HG03442 (cell line): ENCODE measurements around the gene CT47A1.
A peak's percentile ranks its signal among the peaks of the same experiment; 100 is the strongest.
"Not testable (repeated sequence)": the region's sequence is repeated elsewhere in the genome, so short reads cannot be mapped to it uniquely, and the experiment has no call there.

ENCODE experiments used
- ATAC-seq: cut with Tn5 transposase; IDR thresholded peaks from one replicate; pipeline ENCODE4 v1.9.1; 2021; ENCODE audit warnings: mild to moderate bottlenecking, moderate library complexity; ENCODE audit not compliant: unreplicated experiment

The CT47A1 gene

DNA sequence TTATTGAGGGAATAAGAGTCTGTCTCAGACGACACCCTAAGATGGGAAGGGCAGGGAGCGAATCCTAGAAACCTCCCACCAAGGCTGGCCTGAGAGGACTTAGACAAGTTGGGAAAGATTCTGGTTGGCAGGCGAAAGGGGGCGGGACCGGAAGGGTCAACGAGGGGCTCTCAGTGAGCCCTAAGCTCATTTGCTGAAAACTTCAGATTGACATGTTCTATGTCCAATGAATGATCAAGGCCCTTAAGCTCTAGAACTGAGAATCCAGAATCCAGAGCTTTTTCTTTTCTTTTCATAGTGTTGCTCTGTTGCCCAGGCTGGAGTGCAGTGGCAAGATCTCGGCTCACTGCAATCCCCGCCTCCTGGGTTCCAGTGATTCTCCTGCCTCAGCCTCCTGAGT lies at the start of gene CT47A1:
TSS of gene CT47A1 (minus strand) at position 101 of the 400 bp plus-strand sequence. CDS start 231 bp downstream, outside the sequence.
- ATAC-seq: not testable (repeated sequence)

DNA sequence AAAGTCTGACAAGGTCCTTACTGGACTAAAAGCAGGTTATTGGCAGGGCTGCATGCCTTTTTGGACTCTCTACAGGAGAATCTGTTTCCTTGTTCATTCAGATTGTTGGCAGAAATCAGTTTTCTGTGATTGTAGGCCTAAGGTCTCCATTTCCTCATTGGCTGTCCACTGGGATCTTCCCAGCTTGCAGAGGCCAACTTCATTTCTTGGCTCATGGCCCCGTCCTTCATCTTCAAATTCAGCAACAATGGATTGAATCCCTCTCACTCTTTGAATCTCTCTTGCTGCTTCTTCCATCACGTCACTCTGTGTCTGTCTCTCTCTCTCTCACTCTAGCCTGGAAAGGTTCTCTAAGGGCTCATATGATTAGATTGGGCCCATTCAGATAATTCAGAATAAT lies 47.0 kb upstream of the CT47A1 start:
- no peak for ATAC-seq

GRCh38 chrX:121030083-121030482 lies 44.5 kb upstream of the CT47A1 start:
- no peak for ATAC-seq

- no peak for ATAC-seq
Measured at GRCh38 chrX:121028419-121028818, 42.9 kb upstream of the CT47A1 start.

- ATAC-seq: no peak
Measured at GRCh38 chrX:121014826-121015225, 29.3 kb upstream of the CT47A1 start.

GRCh38 chrX:121013897-121014455 lies 28.4 kb upstream of the CT47A1 start:
- ATAC-seq: no peak

- no peak for ATAC-seq
Measured at GRCh38 chrX:121011254-121011653, 25.7 kb upstream of the CT47A1 start.

- ATAC-seq: no peak
Measured at GRCh38 chrX:121010218-121010617, 24.7 kb upstream of the CT47A1 start.

DNA sequence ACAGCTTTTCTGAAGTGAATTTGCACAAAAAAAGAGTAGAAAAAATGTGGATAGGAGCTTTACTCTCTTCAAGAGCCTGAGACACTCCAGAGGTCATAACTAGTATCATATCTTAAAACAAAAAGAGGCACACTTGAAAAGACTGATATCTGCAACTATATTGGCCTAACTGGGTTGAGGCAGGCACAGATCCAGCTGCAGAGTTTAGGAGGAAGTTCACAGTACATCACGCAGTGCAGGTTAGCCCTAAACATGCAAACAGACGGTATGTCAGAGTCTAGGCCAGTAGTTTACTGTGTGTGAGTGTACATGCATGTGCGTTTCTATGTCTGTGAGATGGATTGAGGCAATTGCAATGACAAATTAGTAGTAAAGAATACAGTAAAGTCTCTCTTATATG lies 24.2 kb upstream of the CT47A1 start:
- no peak for ATAC-seq

GRCh38 chrX:121008920-121009319 lies 23.4 kb upstream of the CT47A1 start:
- ATAC-seq: no peak

DNA sequence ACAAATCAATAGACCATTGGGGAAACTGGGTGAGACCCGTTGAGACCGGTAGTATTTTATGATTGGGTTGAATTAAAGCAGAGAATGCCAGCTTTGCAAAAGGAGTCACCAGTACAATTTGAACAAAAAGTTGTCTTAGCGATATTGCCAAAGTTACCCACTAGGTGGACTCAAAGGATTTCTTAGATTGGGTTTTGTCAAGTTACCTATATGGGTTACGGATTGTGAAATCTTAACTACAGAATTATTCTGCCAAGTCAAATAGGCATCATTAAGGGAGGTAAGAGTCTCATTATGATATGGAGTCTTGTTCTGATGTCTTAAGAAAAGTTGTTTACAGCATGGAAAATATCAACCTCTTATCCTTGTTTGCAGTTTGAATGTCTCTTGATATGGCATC lies 15.0 kb upstream of the CT47A1 start:
- ATAC-seq: peak; percentile 58

DNA sequence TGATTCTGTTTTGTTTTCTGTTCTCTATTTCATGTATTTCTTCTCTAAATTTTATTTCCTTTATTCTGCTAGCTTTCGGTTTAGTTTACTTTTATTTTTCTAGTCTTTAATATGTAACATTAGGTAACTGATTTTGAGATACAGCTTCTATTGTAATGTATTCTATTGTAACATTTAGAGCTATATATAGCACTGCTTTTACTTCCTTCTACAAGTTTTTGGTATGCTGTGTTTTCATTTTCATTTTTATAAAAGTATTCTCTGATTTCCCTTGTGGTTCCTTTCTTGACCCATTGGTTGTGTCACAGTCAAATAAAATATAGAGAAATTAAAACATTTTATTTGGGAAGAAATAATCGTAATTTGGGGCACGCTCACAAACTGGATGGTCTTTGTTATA lies 13.9 kb upstream of the CT47A1 start:
- ATAC-seq: no peak

DNA sequence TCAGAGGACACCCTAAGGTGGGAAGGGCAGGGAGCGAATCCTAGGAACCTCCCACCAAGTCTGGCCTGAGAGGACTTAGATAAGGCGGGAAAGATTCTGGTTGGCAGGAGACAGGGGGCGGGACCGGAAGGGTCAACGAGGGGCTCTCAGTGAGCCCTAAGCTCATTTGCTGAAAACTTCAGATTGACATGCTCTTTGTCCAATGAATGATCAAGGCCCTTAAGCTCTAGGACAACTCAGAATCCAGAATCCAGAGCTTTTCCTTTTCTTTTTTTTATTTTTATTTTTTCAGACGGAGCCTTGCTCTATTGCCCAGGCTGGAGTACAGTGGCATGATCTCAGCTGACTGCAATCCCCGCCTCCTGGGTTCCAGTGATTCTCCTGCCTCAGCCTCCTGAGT lies 29.1 kb downstream of the CT47A1 start, which contains the start of gene CT47A7:
TSS of gene CT47A7 (minus strand) at position 101 of the 400 bp plus-strand sequence. CDS start 255 bp downstream, outside the sequence.
- not testable (repeated sequence) for ATAC-seq
